Brain microvascular endothelial cell (primary cell): Measurements from ENCODE around the gene OOSP2.
"Not testable (repeated sequence)": the region's sequence is repeated elsewhere in the genome, so short reads cannot be mapped to it uniquely, and the experiment has no call there.

Experiments
- DNase-seq: peaks from one replicate; pipeline ENCODE4 v3.0.0-alpha.2; 2020
- H3K27ac ChIP-seq: fragments of 250-450 bp; sonication (Bioruptor Pico); 2 replicates; pipeline ENCODE4 v1.5.1; 2020; ENCODE audit warnings: mild to moderate bottlenecking, moderate library complexity
- H3K27me3 ChIP-seq: fragments of 250-450 bp; sonication (Bioruptor Pico); replicated peaks from 2 replicates; pipeline ENCODE4 v1.5.1; 2020; ENCODE audit warnings: mild to moderate bottlenecking
- H3K36me3 ChIP-seq: fragments of 250-450 bp; sonication (Bioruptor Pico); replicated peaks from 2 replicates; pipeline ENCODE4 v1.5.1; 2020; ENCODE audit warnings: mild to moderate bottlenecking
- H3K4me3 ChIP-seq: 2 replicates; pipeline ENCODE4 v1.5.1; 2011; ENCODE audit warnings: low read depth, mild to moderate bottlenecking, control low read depth, low read length, moderate library complexity
- CTCF ChIP-seq: IDR thresholded peaks from 2 replicates; pipeline ENCODE4 v1.5.1; 2011; ENCODE audit warnings: low read depth, mild to moderate bottlenecking, moderate library complexity, low read length, control low read depth, inconsistent platforms; ENCODE audit errors: missing control alignments
- in situ Hi-C: cut with HindIII; loops from 2 replicates; pipeline ENCODE4 v1.10.0; 2017; ENCODE audit warnings: low sequenced_read_pairs, low pct_ligation_motif_present

OOSP2 gene

GRCh38 chr11:60069450-60069849 lies 29.2 kb downstream of the OOSP2 start:
- Histone ChIP-seq H3K27me3 (no peaks in the 10 kb centered on the region), H3K4me3 (no peak overlapping the region), H3K36me3 (no peaks in the 10 kb centered on the region), H3K27ac (no peak overlapping the region)
- TF ChIP-seq CTCF, result no peak
- in situ Hi-C loops, result no loop called here
- no peak for DNase-seq

DNA sequence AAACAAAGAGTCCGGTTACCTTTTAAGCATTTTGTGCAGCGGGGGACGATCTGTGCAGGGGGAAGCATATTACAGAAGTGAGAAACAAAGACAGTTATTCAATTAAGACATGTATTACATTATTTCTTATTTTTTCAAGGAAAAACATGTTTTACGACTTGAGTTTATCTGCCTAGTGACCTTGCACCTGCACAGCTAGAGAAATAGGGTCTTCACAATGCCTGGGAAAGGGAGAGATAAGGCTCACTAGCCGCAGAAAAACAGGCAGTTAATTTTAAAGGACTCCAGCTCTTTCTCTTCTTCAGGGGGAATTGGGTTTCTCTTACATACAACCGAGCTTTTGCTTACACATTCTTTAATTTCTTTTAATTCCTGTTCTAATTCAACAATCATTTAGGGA lies 31.4 kb downstream of the OOSP2 start:
- DNase-seq, H3K27ac ChIP-seq, H3K4me3 ChIP-seq, H3K27me3 ChIP-seq, H3K36me3 ChIP-seq, in situ Hi-C loops: not testable (repeated sequence)

GRCh38 chr11:60077216-60077817 lies 37.1 kb downstream of the OOSP2 start:
- DNase-seq, result no peak
- Histone ChIP-seq H3K27ac (no peak overlapping the region), H3K4me3 (no peak overlapping the region), H3K27me3 (no peaks in the 10 kb centered on the region), H3K36me3 (no peaks in the 10 kb centered on the region)
- in situ Hi-C loops, result no loop called here
- no peak for TF ChIP-seq CTCF

DNA sequence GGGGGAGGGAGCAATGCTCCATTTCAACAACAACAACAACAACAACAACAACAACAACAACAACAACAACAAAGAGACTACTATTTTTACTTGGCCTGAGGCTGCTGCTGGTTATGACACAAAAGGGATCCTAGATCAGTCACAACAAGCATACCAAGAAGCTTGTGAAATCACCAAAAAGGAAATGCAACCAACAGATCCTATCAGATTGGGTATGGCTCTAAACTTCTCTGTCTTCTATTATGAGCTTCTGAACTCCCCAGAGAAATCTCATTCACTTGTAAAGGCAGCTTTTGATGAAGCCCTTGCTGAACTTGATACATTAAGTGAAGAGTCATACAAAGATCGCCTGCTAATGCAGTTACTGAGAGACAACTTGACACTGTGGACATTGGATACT lies 37.8 kb downstream of the OOSP2 start:
- H3K27ac ChIP-seq, result no peak overlapping the region
- H3K36me3 ChIP-seq, result no peaks in the 10 kb centered on the region
- no peak for DNase-seq
- H3K27me3 ChIP-seq, result no peaks in the 10 kb centered on the region
- in situ Hi-C loops, result no loop called here
- no peak overlapping the region for H3K4me3 ChIP-seq
- TF ChIP-seq CTCF, result no peak

DNA sequence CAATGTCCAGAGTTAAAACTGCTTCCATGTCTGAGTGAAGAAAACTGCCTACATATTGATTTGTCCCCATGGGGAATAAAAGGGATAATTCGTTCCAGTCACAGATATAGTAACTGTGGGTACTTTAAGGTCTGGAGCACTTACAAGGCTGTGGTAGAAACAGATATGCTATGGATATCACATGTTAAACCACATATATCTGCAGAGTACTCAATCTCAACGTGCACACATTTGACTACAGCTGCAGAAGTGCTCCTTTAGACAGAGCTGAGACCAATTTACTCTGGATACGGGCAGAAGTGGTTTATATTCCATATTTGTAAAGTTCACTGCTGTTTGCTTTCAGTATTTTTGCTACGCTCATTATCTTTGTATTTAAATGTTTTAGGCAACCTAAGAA lies 38.5 kb downstream of the OOSP2 start:
- Histone ChIP-seq H3K27ac (no peak overlapping the region), H3K4me3 (no peak overlapping the region), H3K27me3 (no peaks in the 10 kb centered on the region), H3K36me3 (no peaks in the 10 kb centered on the region)
- in situ Hi-C loops, result no loop called here
- no peak for DNase-seq
- TF ChIP-seq CTCF, result no peak

GRCh38 chr11:60080535-60080934 lies 40.3 kb downstream of the OOSP2 start:
- Histone ChIP-seq H3K27me3 (no peaks in the 10 kb centered on the region), H3K4me3 (no peak overlapping the region), H3K36me3 (no peaks in the 10 kb centered on the region), H3K27ac (no peak overlapping the region)
- no peak for DNase-seq
- no peak for TF ChIP-seq CTCF
- in situ Hi-C loops, result no loop called here
